Measurements from ENCODE around the gene OXCT2. TPM values are rescaled to one million over a fixed set of nuclear protein-coding genes. Genes with fewer than 3 reads are reported as not detected.
"Not testable (repeated sequence)": the region's sequence is repeated elsewhere in the genome, so short reads cannot be mapped to it uniquely, and the experiment has no call there.

Gene OXCT2
- polyA plus RNA-seq, 1 of the 3 experiments (the other 2 are of a cell fraction) = 0.44 TPM

GRCh38 chr1:39778463-39779099, 7.4 kb upstream of the OXCT2 start:
- H3K4me2 ChIP-seq; H3K27ac ChIP-seq (ENCODE audit: low read depth in 2 of 2, low read length in 1 of 2); H4K20me1 ChIP-seq (ENCODE audit: insufficient read depth); H3K36me3 ChIP-seq (replicated peaks in 1 of 2; ENCODE audit: control insufficient read depth in 1 of 2, insufficient read depth in 2 of 2, low read length in 1 of 2); H3K4me3 ChIP-seq (ENCODE audit: low read depth in 2 of 2, low read length in 1 of 2); H2AFZ ChIP-seq (ENCODE audit: low read depth); H3K9ac ChIP-seq; H3K4me1 ChIP-seq (ENCODE audit: control insufficient read depth in 1 of 2, insufficient read depth in 2 of 2, low read depth in 1 of 2, low read length in 1 of 2); H3F3A ChIP-seq (replicated peaks; ENCODE audit: insufficient read depth); H3K79me2 ChIP-seq (ENCODE audit: insufficient read depth); H3K9me3 ChIP-seq; DNase-seq; POLR2A ChIA-PET; CTCF ChIA-PET; H3K9me2 ChIP-seq: not testable (repeated sequence)
- WGBS (ENCODE audit: low lambda C conversion rate) = 77% methylated on average over 7 of the region's 12 CpGs
- peaks cover 11% of the 10 kb centered on the region; the same call in 1 of the 2 replicates for H3K27me3 ChIP-seq (ENCODE audit: insufficient read depth)

- H3K27me3 ChIP-seq (ENCODE audit: insufficient read depth); H3K9me3 ChIP-seq; H3K9ac ChIP-seq; H3F3A ChIP-seq (replicated peaks; ENCODE audit: insufficient read depth); H3K27ac ChIP-seq (ENCODE audit: low read depth in 2 of 2, low read length in 1 of 2); H4K20me1 ChIP-seq (ENCODE audit: insufficient read depth); H3K9me2 ChIP-seq; H3K4me1 ChIP-seq (ENCODE audit: control insufficient read depth in 1 of 2, insufficient read depth in 2 of 2, low read depth in 1 of 2, low read length in 1 of 2); H3K79me2 ChIP-seq (ENCODE audit: insufficient read depth); H3K4me2 ChIP-seq; POLR2A ChIA-PET; DNase-seq; H3K4me3 ChIP-seq (ENCODE audit: low read depth in 2 of 2, low read length in 1 of 2); H2AFZ ChIP-seq (ENCODE audit: low read depth); H3K36me3 ChIP-seq (replicated peaks in 1 of 2; ENCODE audit: control insufficient read depth in 1 of 2, insufficient read depth in 2 of 2, low read length in 1 of 2); CTCF ChIA-PET: not testable (repeated sequence)
- WGBS (ENCODE audit: low lambda C conversion rate) = 87% methylated on average over 10 of the region's 17 CpGs
Observed at GRCh38 chr1:39777896-39778295, 6.7 kb upstream of the OXCT2 start.

GRCh38 chr1:39777306-39777705, 6.2 kb upstream of the OXCT2 start:
- H3K79me2 ChIP-seq (ENCODE audit: insufficient read depth) = no peaks in the 10 kb centered on the region
- H3K27ac ChIP-seq (ENCODE audit: low read depth in 2 of 2, low read length in 1 of 2) = no peak overlapping the region
- DNase-seq = peak; percentile 59
- H3K9me3 ChIP-seq = no peaks in the 10 kb centered on the region
- no peaks in the 10 kb centered on the region for H4K20me1 ChIP-seq (ENCODE audit: insufficient read depth)
- no peak overlapping the region for H2AFZ ChIP-seq (ENCODE audit: low read depth)
- no peak overlapping the region for H3K4me3 ChIP-seq (ENCODE audit: low read depth in 2 of 2, low read length in 1 of 2)
- H3K27me3 ChIP-seq (ENCODE audit: insufficient read depth) = peaks cover 6% of the 10 kb centered on the region; the same call in 1 of the 2 replicates
- H3F3A ChIP-seq (replicated peaks; ENCODE audit: insufficient read depth) = no peaks in the 10 kb centered on the region
- H3K9me2 ChIP-seq = no peaks in the 10 kb centered on the region
- WGBS (ENCODE audit: low lambda C conversion rate) = 100% methylated on average over 2 of the region's 4 CpGs
- TF ChIP-seq SMC3 (IDR thresholded peaks at IDR 0.05; ENCODE audit: low read depth, low read length) (no peak), PBX3 (IDR thresholded peaks at IDR 0.05) (no peak), EZH2phosphoT487 (IDR thresholded peaks at IDR 0.05; ENCODE audit: borderline replicate concordance, low read depth) (no peak), EP300 (IDR thresholded peaks at IDR 0.05; ENCODE audit: borderline replicate concordance in 1 of 2, low read depth in 1 of 2, low read length in 1 of 2) (no peak), CHD2 (IDR thresholded peaks at IDR 0.05; ENCODE audit: low read length, partially characterized antibody) (no peak), NFIC (IDR thresholded peaks at IDR 0.05; ENCODE audit: borderline replicate concordance) (no peak), RXRA (IDR thresholded peaks at IDR 0.05; ENCODE audit: borderline replicate concordance, low read depth) (no peak), FOXJ3 (CRISPR knock-in tag; IDR thresholded peaks at IDR 0.05) (no peak), MAX (IDR thresholded peaks at IDR 0.05; ENCODE audit: low read depth) (no peak), YY1 (IDR thresholded peaks at IDR 0.05; ENCODE audit: low read depth) (no peak), SIN3A (IDR thresholded peaks at IDR 0.05; ENCODE audit: borderline replicate concordance, low read depth, low read length) (no peak), MEF2A (IDR thresholded peaks at IDR 0.05; ENCODE audit: borderline replicate concordance, low read depth) (no peak), POLR2AphosphoS5 (IDR thresholded peaks at IDR 0.05; ENCODE audit: low read depth, low read length) (no peak), ELF1 (IDR thresholded peaks at IDR 0.05) (no peak), JUND (IDR thresholded peaks at IDR 0.05) (no peak), USF1 (IDR thresholded peaks at IDR 0.05; ENCODE audit: borderline replicate concordance, low read depth) (no peak), FOXM1 (IDR thresholded peaks at IDR 0.05; ENCODE audit: low read depth) (no peak), MXI1 (IDR thresholded peaks at IDR 0.05; ENCODE audit: low read depth, low read length) (no peak), NRF1 (IDR thresholded peaks at IDR 0.05; ENCODE audit: low read depth, low read length) (no peak)
- no peak overlapping the region for H3K9ac ChIP-seq
- no peak overlapping the region for H3K4me2 ChIP-seq
- CTCF ChIA-PET = no interaction called here
- no peaks in the 10 kb centered on the region for H3K36me3 ChIP-seq (replicated peaks in 1 of 2; ENCODE audit: control insufficient read depth in 1 of 2, insufficient read depth in 2 of 2, low read length in 1 of 2)
- no peaks in the 10 kb centered on the region; a peak in 1 of 4 replicates for H3K4me1 ChIP-seq (ENCODE audit: control insufficient read depth in 1 of 2, insufficient read depth in 2 of 2, low read depth in 1 of 2, low read length in 1 of 2)
- POLR2A ChIA-PET = no interaction called here
